Ascending aorta (tissue), 2 donors: Measurements from ENCODE around the gene LRRC47. TPM values are rescaled to one million over a fixed set of nuclear protein-coding genes. Genes with fewer than 3 reads are reported as not detected.
A peak's percentile ranks its signal among the peaks of the same experiment; 100 is the strongest.

Experiments
- DNase-seq, 2 donors: peaks; one replicate each; pipeline ENCODE4 v3.0.0-alpha.2; 2019; ENCODE audit warnings: low spot score in 2 of 2
- H3K27ac ChIP-seq, 2 donors: fragments of 200-600 bp; sonication (generic); one replicate each; pipeline ENCODE4 v1.5.1; 2016 to 2017; ENCODE audit warnings: mild to moderate bottlenecking in 1 of 2
- H3K27me3 ChIP-seq: fragments of 200-600 bp; sonication (generic); one replicate; pipeline ENCODE4 v1.5.1; 2017
- H3K36me3 ChIP-seq, 2 donors: fragments of 200-600 bp; sonication (generic); one replicate each; pipeline ENCODE4 v1.5.1; 2016
- H3K4me1 ChIP-seq, 2 donors: fragments of 200-600 bp; sonication (generic); one replicate each; pipeline ENCODE4 v1.5.1; 2016 to 2017; ENCODE audit warnings: mild to moderate bottlenecking in 1 of 2
- H3K4me3 ChIP-seq, 2 donors: fragments of 200-600 bp; sonication (generic); one replicate each; pipeline ENCODE4 v1.5.1; 2016 to 2017; ENCODE audit warnings: mild to moderate bottlenecking in 1 of 2
- H3K9me3 ChIP-seq, 2 donors: fragments of 200-600 bp; sonication (generic); one replicate each; pipeline ENCODE4 v1.5.1; 2016
- CTCF ChIP-seq, 3 experiments: fragments of 200-600 bp in 2 of 3; fragments of 450-650 bp in 1 of 3; sonication (generic) in 2 of 3; IDR thresholded peaks; one replicate each; pipeline ENCODE4 v1.5.1; 2016 to 2019; ENCODE audit warnings: antibody characterized with exemption in 3 of 3, mild to moderate bottlenecking in 1 of 3, moderate library complexity in 1 of 3
- intact Hi-C: fragments of 100-400 bp; cut with DNase I; formaldehyde crosslinking; loops from one replicate; pipeline ENCODE4 v1.15.1; 2023
- total RNA-seq: library from RNA; depleted of rRNA; stranded (reverse); fragments of >200 nt; gene quantifications from one replicate; pipeline ENCODE4 v1.1.0, GENCODE V29; 2016

The LRRC47 gene
- total RNA-seq, 1 donor from 2014 or later = 41.5 TPM

DNA sequence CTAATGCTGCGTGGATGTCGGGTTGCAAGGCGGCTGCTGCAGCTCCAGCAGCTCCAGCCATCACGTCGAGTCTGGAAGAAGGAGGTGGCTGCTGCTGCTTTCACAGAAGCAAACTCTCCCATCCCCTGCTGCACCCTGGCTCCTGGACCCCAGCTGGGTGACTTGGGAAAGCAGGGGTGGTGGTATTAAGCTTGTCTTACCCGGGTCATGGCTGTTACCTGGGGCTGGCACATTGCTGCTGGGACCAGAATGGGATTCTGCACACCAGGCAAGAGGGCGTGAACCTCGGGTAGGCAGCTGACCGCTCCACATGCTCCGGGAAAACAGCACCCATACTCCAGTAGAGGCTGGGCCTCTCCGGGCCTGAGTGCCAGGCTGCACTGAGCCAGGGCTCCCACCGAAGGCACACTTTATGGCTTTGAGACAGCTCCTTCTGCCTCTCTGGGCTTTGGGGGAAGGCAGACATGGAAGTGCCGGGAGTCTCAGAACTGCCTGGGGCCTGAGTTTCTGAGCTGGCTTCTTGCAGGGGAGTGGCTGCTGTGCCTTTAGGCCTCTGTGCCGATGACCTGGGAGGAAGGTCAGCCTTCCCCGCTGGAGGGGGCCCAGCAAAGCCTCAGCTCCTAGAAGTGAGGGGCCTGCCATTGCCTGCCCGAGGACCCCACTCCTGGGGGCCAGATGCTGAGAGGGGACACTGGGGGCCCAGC is 22.6 kb downstream of the LRRC47 start:
- peaks cover 0 to 8% of the 10 kb centered on the region in 2 donors for H3K4me1 ChIP-seq
- peak overlapping the region; percentile 52 to 91 for H3K27ac ChIP-seq
- H3K4me3 ChIP-seq = no peak overlapping the region
- TF ChIP-seq CTCF (IDR thresholded peaks at IDR 0.05) = no peak
- no peaks in the 10 kb centered on the region for H3K27me3 ChIP-seq
- intact Hi-C loops = loop anchor here (2.0 kb wide), 1 partner anchor 23 kb away; the partner anchor contains the start of gene LRRC47
- peaks cover 0 to under 1% of the 10 kb centered on the region in 2 donors for H3K36me3 ChIP-seq
- no peak for DNase-seq
- H3K9me3 ChIP-seq = no peaks in the 10 kb centered on the region

DNA sequence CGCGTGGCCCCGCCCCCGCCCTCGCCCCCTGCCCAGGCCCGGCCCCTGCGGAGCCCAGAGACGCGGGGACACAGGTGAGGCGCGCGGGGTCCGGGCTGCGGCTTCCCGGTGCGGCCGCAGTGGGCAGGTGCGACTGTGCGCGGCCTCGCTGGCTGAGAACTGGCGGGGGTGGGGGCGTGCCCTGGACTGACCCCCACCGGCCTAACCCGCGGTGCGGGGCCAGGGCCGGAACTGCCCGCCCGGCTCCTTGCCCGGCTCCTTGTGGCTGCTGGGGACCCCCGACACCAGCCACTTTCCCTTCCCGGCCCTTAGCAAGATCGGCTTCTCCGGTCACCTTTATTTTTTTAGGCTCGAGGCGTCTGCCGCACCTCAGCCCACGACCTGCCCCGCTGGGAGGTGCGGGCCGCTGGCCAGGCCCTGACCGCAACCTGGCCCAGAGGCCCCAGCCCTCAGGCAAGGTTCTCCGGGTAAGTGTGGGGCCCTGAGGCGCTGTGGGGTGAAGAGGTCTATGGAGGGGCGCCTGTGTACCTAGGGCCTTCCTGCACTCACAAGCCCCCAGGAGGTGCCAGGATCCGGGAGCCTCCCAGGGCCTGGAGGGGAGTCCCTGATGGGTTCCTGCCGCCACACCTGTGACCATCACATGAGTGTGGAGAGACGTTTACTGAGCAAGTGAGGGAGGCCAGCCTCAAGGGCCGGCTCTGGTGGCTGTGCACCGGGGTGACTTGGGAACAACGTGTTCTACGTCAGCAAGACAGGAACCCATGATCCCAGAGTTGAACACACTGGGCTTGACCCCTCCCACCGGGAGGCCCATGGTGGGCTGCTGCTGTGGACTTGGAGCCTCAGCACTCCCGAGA is 23.4 kb downstream of the LRRC47 start, which contains the start of gene SMIM1:
TSS of gene SMIM1 (plus strand) at position 35 of the 857 bp plus-strand sequence. CDS start 2,625 bp downstream, outside the sequence.
- TF ChIP-seq CTCF (IDR thresholded peaks at IDR 0.05) = no peak
- Histone ChIP-seq H3K9me3 (no peaks in the 10 kb centered on the region), H3K4me1 (peaks cover 0 to 8% of the 10 kb centered on the region in 2 donors), H3K4me3 (peak within 1 kb of the TSS; percentile 71 to 86), H3K36me3 (no peaks in the 10 kb centered on the region), H3K27ac (peak within 1 kb of the TSS; percentile 52 to 91), H3K27me3 (no peaks in the 10 kb centered on the region)
- DNase-seq = no peak
- intact Hi-C loops = loop anchor here (2.0 kb wide), 1 partner anchor 24 kb away; the partner anchor contains the start of gene LRRC47

DNA sequence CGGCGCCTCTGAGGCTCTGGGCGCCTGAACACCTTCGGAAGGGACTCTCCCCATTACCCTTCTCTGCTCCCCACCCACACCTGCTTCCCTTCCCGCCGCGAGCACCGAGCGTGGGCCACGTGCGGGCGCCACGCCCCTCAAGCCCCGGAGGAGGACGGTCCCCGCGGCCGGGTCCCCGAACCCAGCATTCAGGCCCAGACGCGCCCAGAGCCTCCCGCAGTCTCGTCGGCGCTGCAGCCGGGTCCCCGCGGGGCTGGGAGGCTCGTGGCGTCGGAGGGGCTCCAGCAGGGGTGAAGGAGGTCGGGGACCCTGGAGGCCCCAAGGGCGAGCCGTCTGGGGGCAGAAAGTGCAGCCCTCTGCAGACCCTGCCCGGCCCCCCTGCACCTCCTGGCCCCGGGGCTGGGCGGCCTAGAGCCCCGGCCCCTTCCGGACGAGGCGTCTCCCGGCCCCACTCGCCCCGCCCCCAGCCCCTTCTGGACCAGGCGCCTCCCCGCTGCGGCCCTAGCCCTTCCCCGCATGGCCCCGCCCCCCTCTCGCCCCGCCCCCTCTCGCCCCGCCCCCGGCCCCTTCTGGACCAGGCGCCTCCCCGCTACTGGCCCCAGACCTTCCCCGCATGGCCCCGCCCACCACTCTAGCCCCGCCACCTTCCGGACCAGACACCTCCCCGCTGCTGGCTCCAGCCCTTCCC is 24.1 kb downstream of the LRRC47 start:
- H3K27me3 ChIP-seq = no peaks in the 10 kb centered on the region
- H3K36me3 ChIP-seq = no peaks in the 10 kb centered on the region
- H3K27ac ChIP-seq = peak overlapping the region; percentile 52 to 91
- intact Hi-C loops = loop anchor here (2.0 kb wide), 1 partner anchor 25 kb away; the partner anchor contains the start of gene LRRC47
- DNase-seq = peak; percentile 67 to 93
- peak overlapping the region; percentile 71 to 86 for H3K4me3 ChIP-seq
- H3K4me1 ChIP-seq = peaks cover 0 to 8% of the 10 kb centered on the region in 2 donors
- TF ChIP-seq CTCF (IDR thresholded peaks at IDR 0.05) = no peak
- no peaks in the 10 kb centered on the region for H3K9me3 ChIP-seq

DNA sequence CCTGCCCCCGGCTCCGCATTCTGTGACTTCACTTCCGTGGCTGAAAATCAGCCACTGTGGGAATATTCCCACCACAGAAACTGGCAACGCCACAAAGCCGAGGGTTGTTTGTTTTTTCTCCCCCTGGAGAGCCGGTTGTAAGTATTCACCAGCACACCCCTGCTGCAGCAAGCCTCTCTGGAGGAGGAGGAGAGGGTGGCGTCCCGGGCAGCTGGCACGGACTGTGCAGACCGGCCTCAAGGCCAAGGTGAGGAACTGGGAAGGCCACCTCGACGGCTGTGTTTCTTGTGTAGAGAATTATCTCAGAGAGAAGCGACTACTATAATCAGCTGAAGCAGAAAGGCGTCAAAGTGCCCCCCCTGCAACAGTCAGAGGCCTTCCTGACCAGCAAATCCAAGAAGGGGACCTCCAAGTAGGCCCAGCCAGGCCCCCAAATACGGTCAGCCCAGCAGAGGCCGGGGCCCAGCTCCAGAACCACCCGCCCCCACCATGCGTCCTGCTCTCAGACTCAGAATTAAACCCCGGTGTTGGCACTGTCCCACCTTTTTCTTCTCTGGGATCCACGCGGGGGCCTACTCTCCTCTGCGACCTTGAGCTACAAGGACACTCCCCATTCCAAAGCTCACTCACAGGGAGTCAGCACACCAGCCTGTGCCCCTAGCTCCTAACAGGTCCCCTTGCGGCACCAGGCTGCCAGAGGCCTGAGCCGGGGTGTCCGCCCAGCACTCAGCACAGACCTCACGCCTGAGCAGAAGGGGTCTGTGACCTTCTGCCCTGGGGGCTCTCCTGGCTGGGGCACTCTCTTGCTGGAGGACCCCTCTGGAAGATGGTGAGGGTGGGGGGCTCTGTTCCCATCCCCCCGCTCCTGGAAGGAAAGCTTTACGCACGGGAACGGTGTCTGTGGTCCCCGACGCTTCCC is 24.9 kb downstream of the LRRC47 start:
- TF ChIP-seq CTCF (IDR thresholded peaks at IDR 0.05) = no peak
- Histone ChIP-seq H3K36me3 (no peaks in the 10 kb centered on the region), H3K27me3 (no peaks in the 10 kb centered on the region), H3K9me3 (no peaks in the 10 kb centered on the region), H3K27ac (no peak overlapping the region), H3K4me1 (peaks cover 0 to 8% of the 10 kb centered on the region in 2 donors), H3K4me3 (peak overlapping the region; percentile 71 to 86)
- intact Hi-C loops = loop anchor here (2.0 kb wide), 1 partner anchor 25 kb away; the partner anchor contains the start of gene LRRC47
- DNase-seq = no peak
